T-helper 9 cell (primary cell): ENCODE results near the gene MMP2.

Source experiments
- DNase-seq: peaks from one replicate; pipeline ENCODE4 v3.0.0-alpha.2; 2020
- total RNA-seq, 2 donors: gene quantifications; one replicate each; lab custom pipeline; 2026; lab: John Stamatoyannopoulos, UW

MMP2 gene
- 0 reads per million in 2 donors for total RNA-seq

DNA sequence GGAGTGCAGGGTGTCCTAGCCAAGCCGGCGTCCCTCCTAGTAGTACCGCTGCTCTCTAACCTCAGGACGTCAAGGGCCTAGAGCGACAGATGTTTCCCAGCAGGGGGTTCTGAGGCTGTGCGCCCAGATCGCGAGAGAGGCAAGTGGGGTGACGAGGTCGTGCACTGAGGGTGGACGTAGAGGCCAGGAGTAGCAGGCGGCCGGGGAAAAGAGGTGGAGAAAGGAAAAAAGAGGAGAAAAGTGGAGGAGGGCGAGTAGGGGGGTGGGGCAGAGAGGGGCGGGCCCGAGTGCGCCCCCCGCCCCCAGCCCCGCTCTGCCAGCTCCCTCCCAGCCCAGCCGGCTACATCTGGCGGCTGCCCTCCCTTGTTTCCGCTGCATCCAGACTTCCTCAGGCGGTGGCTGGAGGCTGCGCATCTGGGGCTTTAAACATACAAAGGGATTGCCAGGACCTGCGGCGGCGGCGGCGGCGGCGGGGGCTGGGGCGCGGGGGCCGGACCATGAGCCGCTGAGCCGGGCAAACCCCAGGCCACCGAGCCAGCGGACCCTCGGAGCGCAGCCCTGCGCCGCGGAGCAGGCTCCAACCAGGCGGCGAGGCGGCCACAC is at the start of gene MMP2:
MMP2 (plus strand) TSS at position 372 of the 603 bp plus-strand sequence. CDS start 282 bp downstream, outside the sequence.
- DNase-seq, result no peak

- no peak for DNase-seq
Measured at GRCh38 chr16:55433030-55433429, 46.0 kb upstream of the MMP2 start.

DNA sequence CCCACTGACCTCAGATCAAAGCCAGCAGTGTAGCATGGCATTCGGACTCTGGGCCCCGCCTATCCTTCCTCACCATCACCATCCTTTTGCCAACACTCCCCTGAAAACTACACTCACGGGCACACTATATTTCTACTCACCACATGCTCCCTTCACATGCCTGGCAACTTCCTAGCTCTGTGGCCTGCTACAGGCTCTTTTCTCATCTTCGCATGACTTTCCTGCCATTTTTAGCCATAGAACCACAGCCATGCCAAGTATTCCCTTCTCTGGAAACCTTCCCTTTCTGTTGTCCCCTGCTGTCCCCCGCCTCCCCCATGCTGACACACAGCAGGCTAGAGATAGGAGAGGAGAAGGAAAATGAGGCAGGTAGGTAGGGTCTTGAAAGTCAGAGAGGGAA is 45.5 kb upstream of the MMP2 start:
- DNase-seq, result no peak

DNA sequence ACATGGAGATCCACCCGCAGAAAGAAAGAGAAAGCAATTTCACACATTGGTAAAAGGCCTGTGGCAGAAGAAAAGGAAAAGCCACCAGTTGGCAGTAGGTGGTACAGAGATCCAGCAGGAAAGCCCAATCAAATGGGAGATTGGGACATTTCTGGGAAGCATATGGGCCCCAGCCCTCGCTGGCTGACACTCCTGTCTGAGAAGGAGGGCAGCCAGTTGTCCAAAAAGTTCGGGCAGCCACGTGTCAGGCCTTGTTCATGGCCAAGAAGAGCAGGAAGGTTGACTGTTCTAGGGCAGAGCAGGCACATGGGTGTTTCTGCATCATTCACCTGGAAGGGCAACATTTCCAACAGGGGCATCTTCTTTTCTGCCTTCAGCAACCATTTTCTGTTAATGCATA is 45.0 kb upstream of the MMP2 start:
- DNase-seq, result no peak

- DNase-seq, result no peak
Measured at GRCh38 chr16:55435387-55435786, 43.6 kb upstream of the MMP2 start.

GRCh38 chr16:55436587-55436986 is 42.4 kb upstream of the MMP2 start:
- DNase-seq, result no peak

GRCh38 chr16:55437625-55438024 is 41.4 kb upstream of the MMP2 start:
- no peak for DNase-seq

DNA sequence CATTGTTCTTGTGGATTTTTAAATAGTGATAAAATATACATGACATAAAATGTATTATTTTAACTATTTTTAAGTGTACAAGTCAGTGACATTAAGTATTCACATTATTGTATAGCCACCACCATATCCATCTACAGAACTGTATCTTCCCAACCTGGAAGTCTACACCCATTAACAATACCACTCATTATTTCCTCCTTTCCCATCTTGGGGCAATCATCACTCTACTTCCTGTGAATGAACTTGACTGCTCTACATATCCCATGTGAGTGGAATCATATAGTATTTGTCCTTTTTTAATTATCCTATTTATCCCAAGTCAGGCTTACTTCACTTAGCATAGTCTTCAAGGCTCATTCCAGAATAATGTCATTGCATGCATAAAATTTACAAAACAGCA is 40.7 kb upstream of the MMP2 start:
- no peak for DNase-seq

GRCh38 chr16:55439101-55439690 is 39.8 kb upstream of the MMP2 start:
- DNase-seq, result no peak

- DNase-seq, result no peak
Measured at GRCh38 chr16:55443434-55444346, 35.3 kb upstream of the MMP2 start.

DNA sequence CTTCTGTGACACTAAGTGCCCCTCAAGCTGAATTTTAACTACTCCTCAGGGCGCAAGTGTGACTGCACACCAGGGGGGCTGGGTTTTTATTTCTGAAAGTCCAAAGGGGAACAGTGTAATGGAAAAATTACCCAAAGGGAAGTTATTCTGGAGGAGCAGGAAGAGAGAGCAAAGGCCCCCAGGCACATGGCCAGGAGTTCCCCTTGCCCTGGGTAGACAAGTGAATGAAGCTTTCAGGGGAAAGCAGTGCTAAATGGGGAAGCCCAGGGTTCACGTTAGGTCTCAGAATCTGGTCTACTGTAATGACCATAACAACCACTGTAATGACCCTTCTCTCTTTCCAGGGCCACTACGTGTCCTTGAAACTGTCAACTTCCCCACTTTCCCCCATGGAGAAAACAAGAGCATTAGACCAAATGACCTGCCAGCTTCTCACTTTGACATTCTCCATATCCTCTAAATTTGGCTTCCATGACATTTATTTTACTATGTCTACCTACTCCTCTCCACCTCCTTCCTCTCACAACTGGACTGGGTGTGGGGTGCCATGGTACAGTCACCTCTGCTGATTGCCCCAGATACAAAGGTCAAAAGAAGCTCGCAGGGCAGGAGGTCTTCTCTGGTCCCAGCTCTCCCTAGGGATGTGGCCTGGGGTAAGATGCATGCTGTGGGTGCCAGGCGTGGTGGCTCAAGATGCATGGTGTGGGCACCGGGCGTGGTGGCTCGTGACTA is 34.1 kb upstream of the MMP2 start:
- DNase-seq, result no peak

DNA sequence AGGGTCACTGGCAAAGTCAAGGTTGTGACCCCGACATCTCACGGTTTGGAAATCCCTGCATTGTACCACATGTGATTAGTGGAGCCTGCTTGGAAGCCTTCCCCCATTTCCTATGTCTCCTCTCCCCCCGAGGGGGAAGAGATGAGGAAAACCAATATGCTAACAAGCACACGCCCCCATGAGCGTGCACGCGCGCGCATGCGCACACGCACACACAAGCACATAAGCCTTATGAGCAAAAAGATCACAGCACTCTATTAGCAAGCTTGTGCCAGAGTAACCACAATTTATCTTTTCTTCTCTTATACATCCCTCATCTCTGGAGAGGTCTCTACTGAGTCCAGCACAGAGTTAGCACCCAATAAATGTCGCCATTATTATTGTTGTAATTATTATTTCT is 31.8 kb upstream of the MMP2 start:
- no peak for DNase-seq

DNA sequence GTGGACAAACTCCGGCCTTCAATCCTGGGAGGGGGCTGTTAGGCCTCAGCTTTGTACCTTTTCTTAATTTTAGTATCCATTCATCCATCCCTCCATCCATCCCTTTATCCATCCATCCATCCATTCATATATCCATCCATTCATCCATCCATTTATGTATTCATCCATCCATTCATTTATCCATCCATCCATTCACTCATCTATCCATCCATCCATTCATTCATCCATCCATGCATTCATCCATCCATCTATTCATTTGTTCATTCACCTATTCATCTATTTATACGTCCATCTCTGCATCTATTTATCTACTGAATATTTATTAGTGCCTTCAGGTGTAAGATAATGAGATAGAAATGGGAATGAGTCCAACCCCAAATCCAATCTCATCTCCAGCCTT is 26.0 kb upstream of the MMP2 start:
- no peak for DNase-seq

DNA sequence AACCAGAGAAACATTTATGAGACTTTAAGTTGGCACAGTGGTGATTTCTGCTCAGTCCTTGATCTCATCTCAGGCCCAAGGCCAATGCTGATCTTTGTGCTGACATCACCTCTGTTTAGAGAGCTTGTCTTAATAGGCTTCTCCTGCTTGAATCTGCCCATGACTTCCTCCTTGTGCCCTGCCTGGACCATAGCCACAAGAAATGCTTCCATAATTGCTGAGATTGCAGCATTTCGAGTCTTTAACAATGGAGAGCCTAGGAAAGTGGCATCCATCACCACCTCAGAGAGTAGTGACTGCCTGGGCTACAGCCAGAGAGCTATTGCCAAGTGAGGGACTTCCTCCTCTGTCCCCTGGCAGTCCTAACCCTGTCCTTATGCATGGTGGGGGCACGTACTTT is 25.1 kb upstream of the MMP2 start:
- no peak for DNase-seq

DNA sequence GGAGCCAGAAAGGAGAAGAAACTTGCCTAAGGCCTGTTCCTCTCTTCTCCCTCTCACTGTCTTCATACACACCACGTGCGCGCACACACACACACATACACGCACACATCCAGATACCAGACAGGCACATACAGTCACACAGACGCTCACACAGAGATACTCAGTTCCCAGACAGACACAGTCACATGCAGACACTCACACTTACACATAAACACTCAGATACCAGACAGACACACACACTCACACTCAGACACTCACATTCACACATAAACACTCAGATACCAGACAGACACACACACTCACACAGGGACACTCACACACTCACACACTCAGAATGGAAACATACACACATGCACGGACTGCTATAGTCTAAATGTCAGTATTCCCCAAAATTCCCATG is 24.1 kb upstream of the MMP2 start:
- no peak for DNase-seq

- no peak for DNase-seq
Measured at GRCh38 chr16:55462241-55462640, 16.8 kb upstream of the MMP2 start.

- no peak for DNase-seq
Measured at GRCh38 chr16:55464375-55464774, 14.6 kb upstream of the MMP2 start.

DNA sequence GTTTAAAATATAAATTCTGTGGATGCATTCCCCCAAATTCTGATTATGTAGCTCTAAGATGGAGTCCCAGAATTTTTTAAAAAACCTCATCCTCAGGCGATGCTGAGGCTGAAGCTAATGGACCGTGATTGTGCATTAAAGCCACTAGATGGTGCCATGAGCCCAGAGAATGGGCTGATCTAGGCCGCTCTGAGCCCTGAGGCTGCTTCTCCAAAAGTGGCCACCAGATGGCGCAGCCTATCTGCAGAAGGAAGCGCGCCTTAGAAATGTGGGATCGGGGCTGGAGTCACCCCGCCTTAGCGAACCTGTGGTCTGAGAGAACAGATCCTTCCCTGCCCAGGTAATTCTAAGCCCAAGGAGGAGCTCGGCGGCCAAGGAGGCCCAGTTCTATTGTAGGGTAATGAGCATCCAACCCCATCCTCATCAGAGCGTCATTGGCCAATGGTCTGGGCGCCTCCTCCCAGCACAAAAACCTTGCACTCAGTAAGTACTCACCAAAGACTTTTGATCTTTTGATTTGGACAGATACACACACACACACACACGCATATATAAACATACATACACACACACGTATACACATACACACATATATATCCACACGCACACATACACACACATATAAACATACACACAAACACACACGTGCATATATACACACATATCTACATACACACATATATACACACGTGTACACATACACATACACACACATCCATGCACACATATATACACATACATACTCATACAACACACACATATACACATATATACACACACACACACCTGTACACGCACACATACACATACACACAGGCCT is 13.7 kb upstream of the MMP2 start:
- DNase-seq, result peak; percentile 81

DNA sequence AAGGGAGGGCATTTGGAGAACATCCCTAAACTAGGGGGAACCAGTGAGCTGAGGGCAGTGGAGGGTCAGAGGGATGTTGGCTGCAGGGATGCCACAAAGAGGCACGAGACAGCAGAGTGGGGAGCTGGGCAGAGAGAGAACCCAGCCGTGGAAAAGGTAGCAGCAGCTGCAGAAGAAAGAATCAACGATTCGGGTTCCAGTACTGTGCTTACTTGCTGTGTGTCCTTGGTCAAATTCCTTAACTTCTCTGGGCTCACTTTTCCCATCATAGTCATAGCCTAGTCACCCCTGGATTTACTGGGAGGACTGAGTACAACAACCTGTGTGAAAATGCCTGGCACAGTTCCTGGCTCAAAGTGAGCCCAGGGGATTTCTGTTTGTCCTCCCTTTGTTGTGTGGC is 12.8 kb upstream of the MMP2 start:
- DNase-seq, result no peak

DNA sequence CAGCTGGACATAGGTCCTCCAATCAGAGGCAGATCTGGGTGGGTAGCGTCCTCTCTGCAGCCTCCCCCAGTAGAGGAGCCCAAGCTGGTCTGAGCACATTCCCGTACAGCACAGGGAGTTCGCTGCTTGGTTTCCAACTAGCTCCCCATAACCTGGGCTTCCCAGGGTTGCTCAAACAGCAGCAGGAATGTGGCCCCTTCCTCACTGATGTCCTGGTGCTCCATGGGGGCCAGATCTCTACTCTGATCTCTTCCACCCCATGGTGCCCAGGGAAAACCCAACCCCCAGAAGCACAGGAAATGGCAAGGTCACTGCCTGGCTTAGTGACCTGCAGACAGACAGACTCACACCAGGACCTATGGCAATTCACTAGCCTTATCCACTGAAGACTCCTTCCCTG is 11.1 kb upstream of the MMP2 start:
- no peak for DNase-seq

DNA sequence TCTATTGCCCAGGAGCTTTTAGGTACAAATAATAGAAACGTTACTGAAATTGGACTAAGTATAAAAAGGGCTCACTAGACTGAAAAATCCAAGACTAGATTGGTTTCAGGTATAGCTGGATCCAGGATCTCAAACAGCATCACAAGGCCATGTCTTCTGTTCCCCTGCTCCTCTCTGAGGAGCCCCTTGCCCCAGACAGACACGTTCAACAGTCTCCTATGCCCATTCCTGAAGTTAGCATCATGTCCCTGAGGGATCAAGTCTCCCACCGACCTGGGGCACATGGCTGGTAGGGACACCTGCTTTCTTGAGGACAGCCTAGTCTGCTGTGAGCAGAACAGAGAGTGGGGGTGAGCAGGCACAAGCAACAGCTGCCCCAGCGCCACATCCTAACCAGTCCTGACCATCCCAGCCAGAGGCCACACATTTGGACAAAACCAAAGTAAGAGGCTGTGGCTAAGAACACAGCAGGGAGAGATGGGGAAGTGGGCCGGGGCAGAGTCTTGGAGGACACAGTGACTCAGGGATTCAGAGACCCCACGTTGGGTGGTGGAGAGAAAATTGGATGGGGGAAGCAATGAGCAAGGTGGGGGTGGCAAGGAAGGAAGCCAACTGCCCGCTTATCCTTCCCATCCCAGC is 10.5 kb upstream of the MMP2 start:
- no peak for DNase-seq
